A204.1 (cell line): ENCODE measurements around the gene RRP1.

Experiments used
- FAIRE-seq: peaks from 2 replicates; lab custom pipeline; 2012; peaks lifted over from hg19 to GRCh38; lab: Jason Lieb, UNC

RRP1 gene

GRCh38 chr21:43759651-43760050 lies 29.7 kb upstream of the RRP1 start:
- no peak for FAIRE-seq

GRCh38 chr21:43760391-43760958 lies 28.9 kb upstream of the RRP1 start:
- FAIRE-seq = no peak

- no peak for FAIRE-seq
These were observed 27.5 kb upstream of the RRP1 start for GRCh38 chr21:43761886-43762285.

GRCh38 chr21:43762303-43763128 lies 26.9 kb upstream of the RRP1 start:
- FAIRE-seq = no peak

GRCh38 chr21:43763901-43764523 lies 25.4 kb upstream of the RRP1 start:
- no peak for FAIRE-seq

GRCh38 chr21:43764576-43765495 lies 24.5 kb upstream of the RRP1 start:
- FAIRE-seq = no peak

- no peak for FAIRE-seq
These were observed 22.5 kb upstream of the RRP1 start for GRCh38 chr21:43766734-43767497.

- no peak for FAIRE-seq
These were observed 21.8 kb upstream of the RRP1 start for GRCh38 chr21:43767498-43767983.

- FAIRE-seq = no peak
These were observed 21.2 kb upstream of the RRP1 start for GRCh38 chr21:43767984-43768867.

- FAIRE-seq = no peak
These were observed 20.6 kb upstream of the RRP1 start for GRCh38 chr21:43768868-43769167.

GRCh38 chr21:43769325-43769958 lies 19.9 kb upstream of the RRP1 start:
- no peak for FAIRE-seq

- FAIRE-seq = no peak
These were observed 19.2 kb upstream of the RRP1 start for GRCh38 chr21:43770066-43770655.

GRCh38 chr21:43771199-43771675 lies 18.1 kb upstream of the RRP1 start:
- FAIRE-seq = no peak

- no peak for FAIRE-seq
These were observed 17.5 kb upstream of the RRP1 start for GRCh38 chr21:43771698-43772424.

- no peak for FAIRE-seq
These were observed 17.0 kb upstream of the RRP1 start for GRCh38 chr21:43772425-43772821.

- FAIRE-seq = no peak
These were observed 15.2 kb upstream of the RRP1 start for GRCh38 chr21:43774163-43774562.

- FAIRE-seq = no peak
These were observed 14.2 kb upstream of the RRP1 start for GRCh38 chr21:43775190-43775589.

GRCh38 chr21:43775795-43776430 lies 13.5 kb upstream of the RRP1 start, which contains the start of gene CSTB:
Gene CSTB, minus strand, starts transcription at chr21:43776308. Its CDS starts 39 bp downstream, at chr21:43776269.
- no peak for FAIRE-seq
